Memory B cell (primary cell): Measurements from ENCODE around the gene RNF217.
"Not testable (repeated sequence)": the region's sequence is repeated elsewhere in the genome, so short reads cannot be mapped to it uniquely, and the experiment has no call there.

Experiments used
- ATAC-seq: fragments of 150-1000 bp; cut with Tn5 transposase; 2 replicates; pipeline ENCODE4 v1.10.0; 2021; ENCODE audit warnings: low read depth, mild to moderate bottlenecking, moderate library complexity
- DNase-seq, 2 donors: peaks; one replicate each; pipeline ENCODE4 v3.0.0; 2022; ENCODE audit warnings: low spot score in 2 of 2
- H3K27ac Mint-ChIP-seq: one replicate; pipeline ENCODE4 v1.8.0; 2022; ENCODE audit warnings: mild to moderate bottlenecking, moderate library complexity, mixed read lengths
- H3K27me3 Mint-ChIP-seq: one replicate; pipeline ENCODE4 v1.8.0; 2022; ENCODE audit warnings: mixed read lengths
- H3K36me3 Mint-ChIP-seq: one replicate; pipeline ENCODE4 v1.8.0; 2022; ENCODE audit warnings: mild to moderate bottlenecking, mixed read lengths
- H3K4me1 Mint-ChIP-seq: one replicate; pipeline ENCODE4 v1.8.0; 2022; ENCODE audit warnings: mixed read lengths
- H3K4me3 Mint-ChIP-seq: one replicate; pipeline ENCODE4 v1.8.0; 2022; ENCODE audit warnings: mild to moderate bottlenecking, moderate library complexity, mixed read lengths
- H3K9me3 Mint-ChIP-seq: one replicate; pipeline ENCODE4 v1.8.0; 2022; ENCODE audit warnings: mixed read lengths

The RNF217 gene

GRCh38 chr6:124961777-124962638 lies at the start of gene RNF217:
TSS of gene RNF217 (plus strand) at chr6:124962437. CDS start at chr6:124962545, 108 bp downstream.
- Mint-ChIP-seq H3K27me3 (peaks cover 14% of the 10 kb centered on the region), H3K36me3 (peaks cover 2% of the 10 kb centered on the region), H3K9me3 (peaks cover 6% of the 10 kb centered on the region), H3K4me1 (no peaks in the 10 kb centered on the region), H3K4me3 (no peak within 1 kb of the TSS), H3K27ac (no peak within 1 kb of the TSS)
- DNase-seq (no peak), ATAC-seq (no peak)

- no peak for DNase-seq
- no peaks in the 10 kb centered on the region for H3K27me3 Mint-ChIP-seq
- no peak overlapping the region for H3K4me3 Mint-ChIP-seq
- H3K9me3 Mint-ChIP-seq = peaks cover 2% of the 10 kb centered on the region
- no peak overlapping the region for H3K27ac Mint-ChIP-seq
- no peaks in the 10 kb centered on the region for H3K4me1 Mint-ChIP-seq
- no peaks in the 10 kb centered on the region for H3K36me3 Mint-ChIP-seq
- ATAC-seq = no peak
Measured at GRCh38 chr6:124913056-124913455, 49.2 kb upstream of the RNF217 start.

DNA sequence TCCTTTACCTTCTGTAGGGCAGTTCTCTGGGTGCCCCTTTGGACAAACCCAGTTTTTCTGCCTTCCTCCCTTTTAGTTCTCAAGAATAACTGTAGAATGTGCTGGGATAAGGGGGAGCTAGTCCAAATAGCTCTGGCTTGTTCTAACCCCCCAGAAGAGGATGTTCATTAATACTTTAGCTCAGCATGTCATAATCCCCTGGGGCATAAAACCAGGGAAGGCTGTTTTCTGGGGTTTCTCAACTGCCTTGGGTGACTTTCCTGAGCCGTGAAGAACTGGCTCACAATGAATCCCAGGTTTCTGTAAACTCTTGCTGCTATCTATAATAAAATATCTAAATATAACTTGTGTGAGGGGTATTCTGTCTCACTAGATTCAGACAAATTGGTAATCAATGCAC lies 44.5 kb upstream of the RNF217 start:
- no peak overlapping the region for H3K27ac Mint-ChIP-seq
- ATAC-seq (no peak), DNase-seq (no peak)
- no peaks in the 10 kb centered on the region for H3K27me3 Mint-ChIP-seq
- peaks cover 12% of the 10 kb centered on the region for H3K9me3 Mint-ChIP-seq
- H3K4me1 Mint-ChIP-seq = no peaks in the 10 kb centered on the region
- H3K4me3 Mint-ChIP-seq = no peak overlapping the region
- H3K36me3 Mint-ChIP-seq = no peaks in the 10 kb centered on the region

- not testable (repeated sequence) for H3K4me3 Mint-ChIP-seq, H3K36me3 Mint-ChIP-seq, H3K27me3 Mint-ChIP-seq, H3K4me1 Mint-ChIP-seq, DNase-seq, H3K27ac Mint-ChIP-seq, ATAC-seq
- H3K9me3 Mint-ChIP-seq = peaks cover 12% of the 10 kb centered on the region
Measured at GRCh38 chr6:124919703-124920102, 42.5 kb upstream of the RNF217 start.

DNA sequence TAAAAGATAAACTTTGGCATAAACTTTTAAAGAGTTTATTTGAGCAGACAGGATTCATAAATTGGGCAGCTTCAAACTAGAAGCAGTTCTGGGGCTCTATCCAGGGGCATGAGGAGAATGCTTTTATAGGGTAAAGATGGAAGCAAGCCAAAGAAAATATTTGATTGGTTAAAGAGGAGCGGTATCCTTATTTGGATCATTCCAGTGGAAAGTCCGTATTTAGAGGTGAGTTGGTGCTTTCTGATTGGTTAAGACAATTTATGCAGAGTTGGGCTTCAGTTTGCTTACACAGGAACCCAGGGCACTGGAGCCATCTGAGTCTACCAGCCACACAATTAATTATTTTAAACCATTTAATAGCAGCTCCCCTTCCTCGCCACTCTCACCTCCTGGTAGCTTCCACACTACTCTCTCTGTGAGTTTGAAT lies 37.9 kb upstream of the RNF217 start:
- no peaks in the 10 kb centered on the region for H3K4me1 Mint-ChIP-seq

GRCh38 chr6:124926435-124926834 lies 35.8 kb upstream of the RNF217 start:
- Mint-ChIP-seq H3K27ac (no peak overlapping the region), H3K9me3 (peaks cover 9% of the 10 kb centered on the region), H3K27me3 (no peaks in the 10 kb centered on the region), H3K4me1 (no peaks in the 10 kb centered on the region), H3K36me3 (no peaks in the 10 kb centered on the region), H3K4me3 (no peak overlapping the region)
- DNase-seq = no peak
- no peak for ATAC-seq

More for the DNA sequence above, 37.9 kb upstream of the RNF217 start:
- H3K27ac Mint-ChIP-seq = no peak overlapping the region
- ATAC-seq (no peak), DNase-seq (no peak)
- H3K27me3 Mint-ChIP-seq = no peaks in the 10 kb centered on the region
- H3K36me3 Mint-ChIP-seq = no peaks in the 10 kb centered on the region
- no peak overlapping the region for H3K4me3 Mint-ChIP-seq
- peaks cover 12% of the 10 kb centered on the region for H3K9me3 Mint-ChIP-seq

GRCh38 chr6:124927806-124928205 lies 34.4 kb upstream of the RNF217 start:
- no peak for ATAC-seq
- H3K4me1 Mint-ChIP-seq = no peaks in the 10 kb centered on the region
- no peak overlapping the region for H3K27ac Mint-ChIP-seq

DNA sequence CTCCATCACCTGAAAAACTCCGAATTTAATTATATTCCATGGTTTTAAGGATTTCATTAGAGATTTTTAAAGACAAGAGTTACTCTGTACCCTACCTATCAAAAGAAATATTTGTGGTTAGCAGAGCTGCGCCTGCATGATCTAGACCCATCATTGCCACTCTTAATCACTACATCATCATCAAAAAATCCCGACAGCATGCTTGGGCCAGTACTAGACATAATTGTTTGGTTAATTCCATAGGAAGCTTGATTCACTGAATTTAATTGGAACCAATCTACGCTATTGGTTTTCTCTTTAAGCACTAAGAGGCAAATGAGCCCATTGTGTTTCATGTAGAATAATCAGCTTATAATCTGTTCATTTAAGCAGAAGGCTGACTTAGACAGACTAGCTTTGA lies 33.4 kb upstream of the RNF217 start:
- Mint-ChIP-seq H3K9me3 (peaks cover 2% of the 10 kb centered on the region), H3K27me3 (no peaks in the 10 kb centered on the region), H3K27ac (no peak overlapping the region), H3K4me1 (no peaks in the 10 kb centered on the region), H3K36me3 (no peaks in the 10 kb centered on the region), H3K4me3 (no peak overlapping the region)
- ATAC-seq (no peak), DNase-seq (no peak)

More at GRCh38 chr6:124927806-124928205, 34.4 kb upstream of the RNF217 start:
- H3K36me3 Mint-ChIP-seq = no peaks in the 10 kb centered on the region
- no peaks in the 10 kb centered on the region for H3K27me3 Mint-ChIP-seq
- no peak for DNase-seq
- H3K4me3 Mint-ChIP-seq = no peak overlapping the region
- H3K9me3 Mint-ChIP-seq = peaks cover 4% of the 10 kb centered on the region

- no peaks in the 10 kb centered on the region for H3K27me3 Mint-ChIP-seq
- no peak overlapping the region for H3K4me3 Mint-ChIP-seq
- DNase-seq (no peak), ATAC-seq (no peak)
- H3K27ac Mint-ChIP-seq = no peak overlapping the region
- no peaks in the 10 kb centered on the region for H3K36me3 Mint-ChIP-seq
- H3K9me3 Mint-ChIP-seq = peaks cover 5% of the 10 kb centered on the region
- H3K4me1 Mint-ChIP-seq = no peaks in the 10 kb centered on the region
Measured at GRCh38 chr6:124937645-124938044, 24.6 kb upstream of the RNF217 start.

DNA sequence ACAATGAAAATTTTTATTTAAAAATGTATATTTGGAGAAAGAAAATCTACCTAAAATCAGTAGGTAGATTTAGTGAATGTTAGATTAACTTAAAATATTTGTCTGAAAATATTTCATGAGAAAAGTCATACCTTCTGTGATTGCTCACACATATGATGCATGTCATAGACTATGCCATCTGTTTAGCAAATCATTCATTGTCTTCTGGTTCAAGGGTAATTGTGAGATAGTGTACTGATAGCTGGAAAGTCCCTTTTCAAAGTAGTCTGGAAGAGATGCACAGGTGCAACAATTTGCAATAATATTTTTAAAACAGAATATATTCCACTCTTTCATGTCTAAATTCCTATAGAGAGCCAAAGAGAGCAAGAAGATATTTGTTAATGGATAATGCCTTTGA lies 21.0 kb upstream of the RNF217 start:
- Mint-ChIP-seq H3K36me3 (no peaks in the 10 kb centered on the region), H3K27ac (no peak overlapping the region), H3K27me3 (no peaks in the 10 kb centered on the region), H3K9me3 (peaks cover 2% of the 10 kb centered on the region), H3K4me1 (no peaks in the 10 kb centered on the region), H3K4me3 (no peak overlapping the region)
- ATAC-seq (no peak), DNase-seq (no peak)

DNA sequence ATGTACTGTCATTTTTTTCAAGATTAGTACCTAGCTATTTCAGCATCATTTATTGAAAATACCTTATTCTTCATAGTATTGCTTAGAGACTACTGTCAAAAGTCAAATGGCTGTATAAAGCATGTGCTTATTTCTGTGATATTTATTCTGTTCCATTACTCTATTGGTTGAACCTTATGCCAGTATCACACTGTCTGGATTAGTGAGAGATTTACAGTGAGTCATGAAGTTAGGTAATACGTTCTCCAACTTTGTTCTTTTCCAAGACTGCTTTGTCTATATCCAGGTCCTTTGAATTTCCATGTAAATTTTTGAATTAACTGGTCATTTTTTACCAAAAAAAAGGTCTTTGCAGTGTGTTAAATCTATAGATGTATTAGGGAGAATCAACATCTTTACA lies 18.6 kb upstream of the RNF217 start:
- peaks cover 2% of the 10 kb centered on the region for H3K9me3 Mint-ChIP-seq
- no peak overlapping the region for H3K27ac Mint-ChIP-seq
- no peaks in the 10 kb centered on the region for H3K4me1 Mint-ChIP-seq
- no peaks in the 10 kb centered on the region for H3K27me3 Mint-ChIP-seq
- no peak overlapping the region for H3K4me3 Mint-ChIP-seq
- H3K36me3 Mint-ChIP-seq = no peaks in the 10 kb centered on the region
- ATAC-seq (no peak), DNase-seq (no peak)

DNA sequence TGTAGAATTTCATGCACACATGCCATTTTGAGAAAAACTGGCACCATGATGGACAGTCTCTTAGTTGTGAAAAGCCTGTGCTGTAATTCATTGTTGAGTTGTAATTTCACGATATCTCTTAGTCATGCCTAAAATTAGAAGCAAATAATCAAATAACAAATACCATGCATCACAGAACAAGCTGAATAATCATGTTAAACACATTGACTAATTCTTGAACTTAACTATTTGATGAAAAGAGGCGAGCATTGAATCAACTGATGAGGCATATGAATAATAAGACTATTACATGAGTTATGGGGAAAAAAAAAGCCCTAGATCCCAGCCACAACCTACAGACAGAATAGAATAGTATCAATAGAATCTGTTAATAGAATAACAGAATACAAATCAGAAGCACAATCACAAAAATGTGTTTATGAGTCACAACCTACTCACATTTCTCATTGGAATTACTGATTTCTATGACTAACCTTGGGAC lies 14.2 kb upstream of the RNF217 start:
- peaks cover 2% of the 10 kb centered on the region for H3K9me3 Mint-ChIP-seq
- no peaks in the 10 kb centered on the region for H3K27me3 Mint-ChIP-seq
- no peak overlapping the region for H3K27ac Mint-ChIP-seq
- no peaks in the 10 kb centered on the region for H3K36me3 Mint-ChIP-seq
- ATAC-seq (no peak), DNase-seq (no peak)
- H3K4me3 Mint-ChIP-seq = no peak overlapping the region
- H3K4me1 Mint-ChIP-seq = no peaks in the 10 kb centered on the region

DNA sequence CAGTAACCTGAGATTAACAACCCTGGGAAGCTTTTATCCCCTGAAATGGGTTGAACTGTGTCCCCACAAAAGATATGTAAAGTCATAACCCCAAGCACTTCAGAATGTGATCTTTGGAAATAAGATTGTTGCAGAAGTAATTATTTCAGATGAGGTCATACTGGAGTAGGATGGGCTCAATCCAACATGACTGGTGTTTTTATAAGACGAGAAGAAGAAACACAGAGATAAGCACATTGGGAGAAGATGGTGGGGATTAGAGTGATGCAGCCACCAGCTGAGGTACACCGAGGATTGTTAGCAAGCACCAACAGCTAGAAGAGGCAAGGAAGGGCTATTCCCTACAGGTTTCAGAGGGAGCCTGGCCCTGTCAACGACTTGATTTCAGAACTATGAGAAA lies 12.5 kb upstream of the RNF217 start:
- Mint-ChIP-seq H3K36me3 (no peaks in the 10 kb centered on the region), H3K9me3 (peaks cover 2% of the 10 kb centered on the region), H3K4me3 (no peak overlapping the region), H3K27me3 (no peaks in the 10 kb centered on the region), H3K27ac (no peak overlapping the region), H3K4me1 (no peaks in the 10 kb centered on the region)
- no peak for DNase-seq
- no peak for ATAC-seq

- ATAC-seq = no peak
- peaks cover 2% of the 10 kb centered on the region for H3K27me3 Mint-ChIP-seq
- H3K36me3 Mint-ChIP-seq = no peaks in the 10 kb centered on the region
- H3K9me3 Mint-ChIP-seq = peaks cover 3% of the 10 kb centered on the region
- no peak for DNase-seq
- H3K4me1 Mint-ChIP-seq = no peaks in the 10 kb centered on the region
- H3K4me3 Mint-ChIP-seq = no peak overlapping the region
- no peak overlapping the region for H3K27ac Mint-ChIP-seq
Measured at GRCh38 chr6:124953808-124954207, 8.4 kb upstream of the RNF217 start.
